Renal cortex interstitium (tissue), 3 donors: ENCODE results near the gene SCFD1. TPM values are rescaled to one million over a fixed set of nuclear protein-coding genes. Genes with fewer than 3 reads are reported as not detected.

Source experiments
- polyA plus RNA-seq, 3 donors: library from polyadenylated mRNA; unstranded; fragments of 120-200 nt; gene quantifications; one replicate each; pipeline ENCODE4 v1.2.1, GENCODE V29; 2013; ENCODE audit not compliant: insufficient read length in 3 of 3

Gene SCFD1
- polyA plus RNA-seq, 3 donors, result 84.3 to 103 (median 96.3) TPM

Other genes with a start within 250 kb of the SCFD1 start
- gene G2E3, start 63.2 kb upstream of the SCFD1 start, polyA plus RNA-seq, result 10 to 100 TPM; 27.1 to 34.6 (median 29.3) TPM